ENCODE measurements around the gene NMRK2.
"Not testable (repeated sequence)": the region's sequence is repeated elsewhere in the genome, so short reads cannot be mapped to it uniquely, and the experiment has no call there.

The NMRK2 gene

DNA sequence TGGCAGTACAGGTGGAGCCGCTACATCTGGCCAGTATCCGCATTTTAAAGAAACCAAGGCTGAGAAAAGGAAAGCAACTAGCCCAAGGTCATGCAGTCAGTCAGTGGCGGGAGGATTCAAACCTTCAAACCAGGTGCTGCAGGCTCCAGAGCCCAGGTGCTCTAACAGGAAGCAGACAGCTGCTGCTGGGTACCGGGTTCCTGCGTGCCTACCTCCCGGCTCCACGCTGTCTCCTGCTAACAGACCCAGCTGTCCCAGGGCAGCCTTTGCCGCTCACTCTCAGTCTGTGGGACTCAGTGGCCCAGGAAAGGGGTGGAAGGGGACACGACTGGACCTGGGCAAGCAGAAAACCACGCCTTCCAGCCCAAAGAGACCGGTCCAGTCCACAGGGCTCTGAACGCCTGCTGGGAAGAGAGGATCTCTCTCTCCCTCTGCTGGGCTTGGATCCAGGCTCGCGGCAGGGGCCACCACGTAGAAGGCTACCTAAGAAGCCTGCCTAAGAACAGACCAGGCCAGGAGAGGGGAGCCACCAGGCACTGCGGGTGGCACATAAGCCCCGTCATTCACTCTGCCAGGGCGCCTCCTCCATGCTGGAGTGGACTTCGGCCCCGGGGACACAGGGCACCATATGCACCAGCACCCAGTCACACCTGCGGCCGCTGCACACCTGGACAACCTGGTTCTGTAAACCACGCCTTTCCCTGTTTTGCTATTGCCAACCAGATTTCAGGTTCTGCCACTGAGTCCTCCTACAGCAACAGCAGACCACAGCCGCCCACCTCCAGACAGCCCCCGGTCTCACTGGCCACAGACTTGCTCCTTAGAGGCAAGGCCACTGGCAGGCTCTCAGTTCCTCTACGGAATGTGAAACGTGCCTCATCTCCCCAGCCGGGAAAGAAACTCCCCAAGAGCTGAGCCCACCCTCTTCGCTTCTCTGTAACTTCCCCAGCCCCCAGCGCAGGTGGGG, 33.5 kb downstream of the NMRK2 start:
- DNase-seq, result no peak

DNA sequence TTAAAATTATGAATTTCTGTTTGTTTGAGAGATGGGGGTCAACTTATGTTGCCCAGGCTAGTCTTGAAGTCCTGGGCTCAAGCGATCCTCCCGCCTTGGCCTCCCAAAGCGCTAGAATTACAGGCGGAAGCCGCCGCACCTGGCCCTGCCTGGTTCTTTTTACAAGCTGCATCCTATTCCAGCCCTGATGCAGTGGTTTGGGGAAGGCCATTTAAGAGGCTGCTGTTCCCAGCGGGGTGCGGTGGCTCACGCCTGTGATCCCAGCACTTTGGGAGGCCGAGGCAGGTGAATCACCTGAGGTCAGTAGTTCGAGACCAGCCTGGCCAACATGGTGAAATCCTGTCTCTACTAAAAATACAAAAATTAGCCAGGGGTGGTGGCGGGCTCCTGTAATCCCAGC, 35.1 kb downstream of the NMRK2 start:
- DNase-seq, result not testable (repeated sequence)

DNA sequence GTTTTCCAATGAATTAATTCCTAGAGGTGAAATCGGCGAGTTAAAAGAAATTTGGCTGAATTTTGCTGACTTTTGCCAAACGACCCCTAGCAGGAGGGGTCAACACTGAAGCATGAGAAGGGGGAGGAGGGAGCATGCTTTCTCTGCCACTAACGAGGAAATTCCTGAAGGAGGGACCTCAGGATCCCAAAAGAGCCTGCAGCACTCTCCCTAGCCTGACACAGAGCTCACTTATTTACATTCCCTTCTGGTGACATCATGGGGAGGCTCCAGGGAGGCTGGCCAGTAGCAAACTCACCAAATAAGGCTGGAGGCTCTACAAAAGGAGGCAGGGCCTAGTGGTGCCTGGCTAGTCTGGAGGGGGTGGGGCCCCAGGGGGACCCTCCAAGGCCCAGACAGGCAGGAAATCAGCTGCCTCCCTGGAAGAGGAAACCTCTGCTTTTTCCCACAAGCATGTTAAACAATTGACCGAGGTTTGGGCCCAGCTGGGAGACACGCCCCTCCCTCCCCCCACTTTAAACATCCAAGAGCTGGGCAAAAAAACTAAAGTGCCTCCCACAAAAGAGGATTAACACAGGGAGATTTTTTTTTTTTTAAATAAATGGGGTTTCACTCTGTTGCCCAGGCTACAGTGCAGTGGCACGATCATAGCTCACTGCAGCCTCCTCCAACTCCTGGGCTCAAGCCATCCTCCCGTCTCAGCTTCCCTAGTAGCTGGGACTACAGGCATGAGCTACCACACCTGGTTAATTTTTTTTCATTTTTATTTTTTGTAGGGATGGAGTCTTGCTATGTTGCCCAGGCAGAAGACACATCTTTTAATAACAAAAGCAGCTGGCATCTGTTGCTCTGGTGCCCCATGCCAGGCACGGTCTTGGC, 35.9 kb downstream of the NMRK2 start:
- DNase-seq, result no peak

DNA sequence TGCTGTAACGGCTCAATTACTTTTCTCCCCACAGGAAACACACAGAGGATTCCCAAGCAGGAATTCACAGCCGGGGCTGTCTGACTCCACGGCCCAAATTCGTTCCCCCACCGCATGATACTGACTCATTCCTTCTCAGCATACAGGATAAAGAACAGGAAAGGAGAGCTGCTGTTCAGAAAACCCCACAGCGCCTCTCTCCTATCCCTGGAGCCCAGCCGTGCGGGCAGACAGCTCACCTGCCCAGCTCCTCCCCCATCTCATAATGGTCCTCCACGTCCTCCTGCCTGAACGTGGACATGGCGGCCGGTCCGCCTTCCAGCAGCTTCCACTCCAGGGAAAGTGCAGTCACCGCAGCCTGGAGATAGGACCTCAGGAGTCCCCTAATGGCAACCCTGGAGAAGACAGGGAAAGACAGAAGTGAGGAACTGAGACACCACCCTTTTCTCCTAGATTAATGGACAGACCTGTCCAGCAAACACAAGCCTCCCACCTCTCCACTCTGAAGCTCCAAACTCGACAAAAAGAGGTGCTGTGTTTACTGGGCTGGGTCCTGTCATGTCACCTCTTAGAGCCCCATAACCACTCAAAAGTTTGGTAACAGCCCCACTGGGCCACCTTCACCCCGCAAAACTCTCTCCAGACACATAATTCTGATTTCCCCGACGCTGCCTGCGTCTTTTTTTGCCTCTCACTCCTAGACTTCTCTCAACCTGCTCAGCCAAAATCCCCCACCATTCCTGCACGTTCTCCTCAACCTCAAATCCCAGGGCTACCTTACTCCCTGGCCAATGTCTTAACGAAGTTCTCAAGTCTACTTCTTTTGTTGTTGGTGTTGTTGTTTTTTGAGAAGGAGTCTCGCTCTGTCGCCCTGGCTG, 36.8 kb downstream of the NMRK2 start:
- DNase-seq, result no peak

DNA sequence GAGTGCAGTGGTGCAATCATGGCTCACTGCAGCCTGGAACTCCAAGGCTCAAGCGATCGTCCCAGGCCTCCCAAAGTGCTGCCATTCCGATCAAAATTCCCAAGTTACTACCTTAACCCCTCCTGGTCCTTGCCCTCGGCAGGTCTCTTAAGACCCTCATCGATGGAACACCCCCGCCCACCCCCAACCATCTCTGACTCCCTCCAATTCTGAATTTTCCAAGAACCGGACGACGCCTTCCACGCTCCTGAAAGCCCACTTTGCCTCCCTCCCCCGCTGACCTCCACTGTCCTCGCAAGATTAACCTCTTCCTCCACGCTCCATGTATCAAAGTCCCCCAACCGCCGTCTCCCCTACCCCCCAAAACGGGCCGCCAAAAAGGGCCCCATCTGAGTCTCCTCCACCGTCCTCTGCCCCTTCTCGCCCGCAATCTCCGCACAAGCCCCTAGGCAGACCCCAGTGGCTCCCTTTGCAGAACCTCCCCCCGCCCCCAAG, 37.5 kb downstream of the NMRK2 start:
- no peak for DNase-seq

GRCh38 chr19:3970808-3971598, 38.1 kb downstream of the NMRK2 start, which contains the start of gene DAPK3:
TSS of gene DAPK3 (minus strand) at chr19:3971099. CDS start at chr19:3969735, 1,364 bp downstream.
- peak; percentile 95 to 97 for DNase-seq

GRCh38 chr19:3975144-3975543, 42.3 kb downstream of the NMRK2 start:
- DNase-seq, result no peak

- DNase-seq, result no peak
These were observed 42.8 kb downstream of the NMRK2 start for GRCh38 chr19:3975637-3976087.

GRCh38 chr19:3976495-3977241, 43.8 kb downstream of the NMRK2 start:
- DNase-seq, result peak in 1 of 2 donors; percentile 43

- DNase-seq, result peak; percentile 22 to 27
These were observed 44.6 kb downstream of the NMRK2 start for GRCh38 chr19:3977242-3978143.

GRCh38 chr19:3978145-3978544, 45.3 kb downstream of the NMRK2 start:
- DNase-seq, result no peak

GRCh38 chr19:3979289-3979673, 46.4 kb downstream of the NMRK2 start:
- peak in 1 of 2 donors; percentile 24 for DNase-seq

GRCh38 chr19:3979674-3980352, 46.9 kb downstream of the NMRK2 start:
- peak in 1 of 2 donors; percentile 27 for DNase-seq

- DNase-seq, result no peak
These were observed 47.7 kb downstream of the NMRK2 start for GRCh38 chr19:3980353-3981251.

DNA sequence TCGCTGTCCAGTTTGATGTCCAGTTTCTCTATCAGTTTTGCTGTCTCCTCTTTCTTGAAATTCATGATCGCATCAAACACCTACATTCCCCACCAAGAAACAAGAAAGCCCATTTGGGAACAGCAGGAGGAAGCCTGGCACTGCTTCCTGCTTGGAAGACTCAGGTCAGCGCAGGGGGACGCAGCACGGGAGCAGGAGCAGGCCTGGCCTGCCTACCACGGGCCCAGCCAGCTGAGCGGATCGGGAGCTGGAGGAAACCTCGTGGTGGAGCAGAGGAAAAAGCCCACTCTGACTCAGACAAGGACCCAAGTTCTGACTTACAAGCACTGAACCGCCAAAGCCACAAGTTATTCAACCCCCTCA, 48.5 kb downstream of the NMRK2 start:
- DNase-seq, result no peak

GRCh38 chr19:3981736-3982681, 49.1 kb downstream of the NMRK2 start:
- DNase-seq, result peak in 1 of 2 donors; percentile 25

Measured in stimulated activated CD4-positive, alpha-beta T cell treated with anti-CD3 and anti-CD28 coated beads, Interleukin-2, amount 100 ng/mL, for 24 hours (primary cell).